H1 (cell line): Measurements from ENCODE around the gene DES. TPM values are rescaled to one million over a fixed set of nuclear protein-coding genes. Genes with fewer than 3 reads are reported as not detected.

Experiments
- CTCF ChIA-PET: fragments of 300-600 bp; sonication (Branson Sonifier 250); formaldehyde crosslinking; loops from one replicate; lab custom pipeline; 2021; ENCODE audit not compliant: partially characterized antibody; lab: Charles Lee
- POLR2A ChIA-PET: fragments of 300-600 bp; sonication (Branson Sonifier 250); formaldehyde crosslinking; loops from one replicate; lab custom pipeline; 2021; ENCODE audit warnings: inconsistent platforms; ENCODE audit not compliant: partially characterized antibody; lab: Charles Lee
- DNase-seq, 2 experiments: peaks; one replicate each; pipeline versions ENCODE4 v3.0.0 to v3.0.0-alpha.2; 2010 to 2022; ENCODE audit warnings: low spot score in 2 of 2, low read depth in 1 of 2, mixed read lengths in 1 of 2
- FAIRE-seq: peaks from 2 replicates; lab custom pipeline; 2011; peaks lifted over from hg19 to GRCh38; lab: Jason Lieb, UNC
- H2AFZ ChIP-seq: 2 replicates; pipeline ENCODE4 v1.8.1; 2012; ENCODE audit warnings: low read length, inconsistent platforms
- H2AK5ac ChIP-seq: 2 replicates; pipeline ENCODE4 v1.6.1; 2013; ENCODE audit warnings: low read depth, low read length
- H2BK120ac ChIP-seq: replicated peaks from 2 replicates; pipeline ENCODE3; 2013; ENCODE audit warnings: low read depth, low read length, inconsistent platforms
- H2BK12ac ChIP-seq: 2 replicates; pipeline ENCODE4 v1.6.1; 2013; ENCODE audit warnings: low read depth, low read length
- H2BK15ac ChIP-seq: 2 replicates; pipeline ENCODE4 v1.6.1; 2013; ENCODE audit warnings: low read length
- H2BK20ac ChIP-seq: 2 replicates; pipeline ENCODE4 v1.6.1; 2013; ENCODE audit warnings: low read length
- H2BK5ac ChIP-seq: 2 replicates; pipeline ENCODE4 v1.6.1; 2013; ENCODE audit warnings: low read depth, low read length
- H3K14ac ChIP-seq: 2 replicates; pipeline ENCODE4 v1.6.1; 2013; ENCODE audit warnings: inconsistent platforms; ENCODE audit not compliant: insufficient read length
- H3K18ac ChIP-seq: 2 replicates; pipeline ENCODE4 v1.6.1; 2013; ENCODE audit warnings: low read length; ENCODE audit errors: extremely low read depth
- H3K23ac ChIP-seq: 2 replicates; pipeline ENCODE4 v1.6.1; 2013; ENCODE audit warnings: inconsistent platforms; ENCODE audit not compliant: insufficient read length
- H3K23me2 ChIP-seq: 2 replicates; pipeline ENCODE4 v1.6.1; 2013; ENCODE audit warnings: low read depth, low read length
- H3K27ac ChIP-seq: 2 replicates; pipeline ENCODE4 v1.6.1; 2011; ENCODE audit warnings: low read depth, low read length, inconsistent platforms
- H3K27me3 ChIP-seq, 4 experiments: replicated peaks in 1 of 4; 1 replicate in 1 of 4; 2 replicates in 3 of 4; pipeline versions ENCODE4 v1.6.1 to v1.8.1; 2011 to 2013; ENCODE audit warnings: low read length in 3 of 4, mild to moderate bottlenecking in 3 of 4, inconsistent platforms in 2 of 4, mixed read lengths in 2 of 4, moderate library complexity in 1 of 4; ENCODE audit not compliant: control insufficient read depth in 3 of 4, insufficient read depth in 3 of 4; ENCODE audit errors: extremely low read depth in 1 of 4
- H3K36me3 ChIP-seq, 4 experiments: 2 replicates each; pipeline versions ENCODE4 v1.6.1 to v1.8.1; 2011 to 2013; ENCODE audit warnings: mild to moderate bottlenecking in 4 of 4, low read length in 3 of 4, moderate library complexity in 2 of 4, control low read depth in 1 of 4, inconsistent platforms in 1 of 4; ENCODE audit not compliant: insufficient read depth in 4 of 4, control insufficient read depth in 2 of 4
- H3K4ac ChIP-seq: replicated peaks from 2 replicates; pipeline ENCODE3; 2013; ENCODE audit warnings: low read length, low read depth, mixed read lengths, inconsistent platforms; ENCODE audit not compliant: insufficient read length
- H3K4me1 ChIP-seq, 4 experiments: replicated peaks in 1 of 4; 1 replicate in 1 of 4; 2 replicates in 3 of 4; pipeline versions ENCODE4 v1.6.1 to v1.8.1; 2011 to 2013; ENCODE audit warnings: low read length in 3 of 4, inconsistent platforms in 2 of 4, mixed read lengths in 1 of 4; ENCODE audit not compliant: insufficient read depth in 4 of 4, control insufficient read depth in 3 of 4
- H3K4me2 ChIP-seq, 2 experiments: 2 replicates each; pipeline versions ENCODE4 v1.6.1 to v1.8.1; 2011 to 2013; ENCODE audit warnings: low read depth in 2 of 2, low read length in 2 of 2, control low read depth in 1 of 2, inconsistent platforms in 1 of 2, mild to moderate bottlenecking in 1 of 2; ENCODE audit not compliant: insufficient read depth in 1 of 2
- H3K4me3 ChIP-seq, 4 experiments: fragments of 200-600, 300-600 bp in 1 of 4; sonication (generic), shearing (Covaris generic), sonication (Bioruptor Twin) in 1 of 4; 2 replicates each; pipeline versions ENCODE4 v1.5.1 to v1.8.1; 2011 to 2016; ENCODE audit warnings: low read length in 4 of 4, low read depth in 3 of 4, control low read depth in 2 of 4, inconsistent platforms in 2 of 4, mild to moderate bottlenecking in 2 of 4, mixed read lengths in 1 of 4, moderate library complexity in 1 of 4; ENCODE audit not compliant: insufficient read depth in 2 of 4; ENCODE audit errors: extremely low read depth in 1 of 4
- H3K56ac ChIP-seq: replicated peaks from 2 replicates; pipeline ENCODE3; 2013; ENCODE audit warnings: low read depth, mild to moderate bottlenecking, mixed read lengths, low read length, inconsistent platforms; ENCODE audit not compliant: insufficient read length
- H3K79me1 ChIP-seq: 2 replicates; pipeline ENCODE4 v1.6.1; 2013; ENCODE audit warnings: low read depth, low read length, control low read depth
- H3K79me2 ChIP-seq, 2 experiments: 2 replicates each; pipeline versions ENCODE4 v1.6.1 to v1.8.1; 2012 to 2013; ENCODE audit warnings: low read length in 2 of 2, mild to moderate bottlenecking in 2 of 2, inconsistent platforms in 1 of 2; ENCODE audit not compliant: insufficient read depth in 2 of 2, control insufficient read depth in 1 of 2
- H3K9ac ChIP-seq, 4 experiments: replicated peaks in 1 of 4; 1 replicate in 1 of 4; 2 replicates in 3 of 4; pipeline versions ENCODE4 v1.6.1 to v1.8.1; 2011 to 2013; ENCODE audit warnings: low read depth in 3 of 4, low read length in 3 of 4, control low read depth in 2 of 4, mild to moderate bottlenecking in 2 of 4, moderate library complexity in 2 of 4, inconsistent platforms in 1 of 4; ENCODE audit errors: extremely low read depth in 1 of 4
- H3K9me3 ChIP-seq, 2 experiments: 2 replicates each; pipeline versions ENCODE4 v1.6.1 to v1.8.1; 2012 to 2013; ENCODE audit warnings: mild to moderate bottlenecking in 2 of 2, moderate library complexity in 2 of 2, control low read depth in 1 of 2, inconsistent platforms in 1 of 2, low read depth in 1 of 2, low read length in 1 of 2, mixed read lengths in 1 of 2; ENCODE audit not compliant: insufficient read depth in 2 of 2
- H4K20me1 ChIP-seq, 2 experiments: replicated peaks in 1 of 2; 2 replicates each; pipeline versions ENCODE3 to v1.8.1; 2011 to 2013; ENCODE audit warnings: inconsistent platforms in 2 of 2, low read length in 2 of 2, mild to moderate bottlenecking in 1 of 2; ENCODE audit not compliant: insufficient read depth in 2 of 2, control insufficient read depth in 1 of 2
- H4K5ac ChIP-seq: 2 replicates; pipeline ENCODE4 v1.6.1; 2013; ENCODE audit warnings: low read length, low read depth, mixed read lengths, inconsistent platforms; ENCODE audit not compliant: insufficient read length
- H4K8ac ChIP-seq: 2 replicates; pipeline ENCODE4 v1.8.0; 2013; ENCODE audit warnings: mild to moderate bottlenecking, moderate library complexity, low read length, inconsistent platforms; ENCODE audit not compliant: insufficient read depth; ENCODE audit errors: extremely low read depth
- H4K91ac ChIP-seq: replicated peaks from 2 replicates; pipeline ENCODE3; 2013; ENCODE audit warnings: low read length, mixed read lengths, inconsistent platforms; ENCODE audit not compliant: insufficient read length
- CTBP2 ChIP-seq: IDR thresholded peaks from 2 replicates; pipeline ENCODE4 v1.7.0; 2011; ENCODE audit warnings: borderline replicate concordance, mild to moderate bottlenecking, moderate library complexity, mixed read lengths, low read length; ENCODE audit not compliant: insufficient read depth, insufficient read length
- E2F6 ChIP-seq: IDR thresholded peaks from 2 replicates; pipeline ENCODE4 v1.6.1; 2012; ENCODE audit warnings: inconsistent platforms
- PHF8 ChIP-seq: fragments of 200-600 bp; sonication (generic); conservative IDR thresholded peaks from 2 replicates; pipeline ENCODE4 v1.7.1; 2012; ENCODE audit warnings: low read depth, mild to moderate bottlenecking, inconsistent platforms, low read length, moderate library complexity
- RAD21 ChIP-seq, 2 experiments: IDR thresholded peaks in 1 of 2; conservative IDR thresholded peaks in 1 of 2; 2 replicates each; pipeline ENCODE4 v1.6.1; 2011; ENCODE audit warnings: low read depth in 2 of 2, low read length in 2 of 2, improper control_type of control experiment in 1 of 2, inconsistent platforms in 1 of 2, mild to moderate bottlenecking in 1 of 2, moderate library complexity in 1 of 2
- USF2 ChIP-seq: IDR thresholded peaks from 2 replicates; pipeline ENCODE4 v1.6.1; 2011; ENCODE audit warnings: low read length, improper control_type of control experiment
- WGBS, 2 experiments: shearing (Covaris generic) in 1 of 2; methylation state at CpG; one replicate each; pipeline versions ENCODE4 v1.1.6 to v1.1.7; 2013 to 2015; ENCODE audit warnings: low lambda C conversion rate in 2 of 2, mixed read lengths in 2 of 2, inconsistent platforms in 1 of 2, low coverage in 1 of 2, missing lambda C conversion rate in 1 of 2; ENCODE audit not compliant: insufficient replicate concordance in 2 of 2, insufficient coverage in 1 of 2, insufficient read length in 1 of 2; ENCODE audit errors: extremely low coverage in 1 of 2, missing lambda C conversion rate in 1 of 2; 5-methylcytosine and 5-hydroxymethylcytosine counted together
- polyA plus RNA-seq, 7 experiments: library from polyadenylated mRNA; depleted of rRNA in 3 of 7; stranded (reverse) in 5 of 7; unstranded in 2 of 7; fragments of >200 nt in 5 of 7; fragments of 200-250 nt in 2 of 7; gene quantifications; 1 replicate in 5 of 7; 2 replicates in 1 of 7; 4 replicates in 1 of 7; pipeline versions ENCODE4 v1.2.1 to v1.2.3, GENCODE V29; 2011 to 2013; ENCODE audit warnings: missing spikeins in 2 of 7, mixed read lengths in 2 of 7
- total RNA-seq: library from RNA; stranded (reverse); fragmentation: NEBNext Ultra II Directional; extraction: Animal tissue kit (Norgen Biotek cat#: 25700); gene quantifications from 2 replicates; pipeline ENCODE4 v1.2.1, GENCODE V29; 2021

Gene DES
- total and polyA plus RNA-seq, 2 of the 8 experiments (the other 6 are each of a cell fraction or from before 2014, with no cell fraction given), result 1.8 to 4.3 TPM

GRCh38 chr2:219434468-219434717, 16.2 kb downstream of the DES start:
- no peak overlapping the region for H2AK5ac ChIP-seq
- no peaks in the 10 kb centered on the region for H3K9me3 ChIP-seq
- TF ChIP-seq USF2 (no peak), RAD21 (IDR thresholded peaks at IDR 0.05 in 1 of 2, conservative IDR thresholded peaks at IDR 0.05 in 1 of 2; ENCODE audit: low read depth in 2 of 2, low read length in 2 of 2) (no peak), CTBP2 (peak; percentile 1), PHF8 (0 out of 2 replicates have a peak, but pooled peaks have one; percentile 15), E2F6 (no peak)
- H3K4me1 ChIP-seq, result peaks cover 0 to 13% (median 7%) of the 10 kb centered on the region in 4 experiments; a peak in 5 of 7 replicates
- ChIA-PET POLR2A (interaction anchor here (1.0 to 5.3 kb wide), 3 partner anchors 14 to 31 kb away, joined by 4 to 30 read pairs (median 5); no protein-coding TSS in a partner anchor), CTCF (interaction anchor here (1.1 to 113.1 kb wide), 8 partner anchors 22 to 139 kb away, joined by 3 to 7248 read pairs (median 12); partner anchors contain the start of genes ASIC4, CHPF, DES and DNPEP)
- H4K91ac ChIP-seq, result peak overlapping the region; percentile 98
- FAIRE-seq (no peak), DNase-seq (no peak)
- H3K14ac ChIP-seq, result no peak overlapping the region
- peak overlapping the region; percentile 64; the same call in 1 of the 2 replicates for H2AFZ ChIP-seq
- no peak overlapping the region; the same call in 1 of the 2 replicates for H2BK20ac ChIP-seq
- H3K4ac ChIP-seq, result peak overlapping the region; percentile 0
- H3K27me3 ChIP-seq, result peaks cover 0 to 15% (median 12%) of the 10 kb centered on the region in 4 experiments; a peak in 6 of 7 replicates
- H2BK5ac ChIP-seq, result peak overlapping the region; percentile 1; the same call in 1 of the 2 replicates
- H3K23ac ChIP-seq, result no peak overlapping the region
- H4K20me1 ChIP-seq, result no peaks in the 10 kb centered on the region
- H2BK15ac ChIP-seq, result peak overlapping the region; percentile 99; the same call in 1 of the 2 replicates
- H3K18ac ChIP-seq, result peak overlapping the region; percentile 85
- peak overlapping the region; percentile 90 to 94 for H3K4me2 ChIP-seq
- H3K9ac ChIP-seq, result peak overlapping the region in 1 of 4 experiments; percentile 41; a peak in 2 of 7 replicates
- H3K79me1 ChIP-seq, result no peaks in the 10 kb centered on the region
- no peak overlapping the region for H2BK120ac ChIP-seq
- H4K5ac ChIP-seq, result peak overlapping the region; percentile 63
- peak overlapping the region; percentile 5; the same call in 1 of the 2 replicates for H2BK12ac ChIP-seq
- no peak overlapping the region for H3K56ac ChIP-seq
- peak overlapping the region; percentile 24 to 57 (median 36); a peak in 7 of 8 replicates for H3K4me3 ChIP-seq
- no peaks in the 10 kb centered on the region for H3K79me2 ChIP-seq
- H3K23me2 ChIP-seq, result peaks cover 6% of the 10 kb centered on the region; the same call in 1 of the 2 replicates
- H3K36me3 ChIP-seq, result no peaks in the 10 kb centered on the region
- whole genome bisulfite sequencing, 2 experiments, result 8% methylated on average over 9 of the region's 9 CpGs; no CpG with 5 or more reads in 1 of the 2 experiments
- no peak overlapping the region for H3K27ac ChIP-seq
- H4K8ac ChIP-seq, result peak overlapping the region; percentile 66
